ENCODE results near the gene LKAAEAR1. TPM values are rescaled to one million over a fixed set of nuclear protein-coding genes. Genes with fewer than 3 reads are reported as not detected.

The LKAAEAR1 gene
- total RNA-seq, 2 experiments from 2014 or later: not detected

DNA sequence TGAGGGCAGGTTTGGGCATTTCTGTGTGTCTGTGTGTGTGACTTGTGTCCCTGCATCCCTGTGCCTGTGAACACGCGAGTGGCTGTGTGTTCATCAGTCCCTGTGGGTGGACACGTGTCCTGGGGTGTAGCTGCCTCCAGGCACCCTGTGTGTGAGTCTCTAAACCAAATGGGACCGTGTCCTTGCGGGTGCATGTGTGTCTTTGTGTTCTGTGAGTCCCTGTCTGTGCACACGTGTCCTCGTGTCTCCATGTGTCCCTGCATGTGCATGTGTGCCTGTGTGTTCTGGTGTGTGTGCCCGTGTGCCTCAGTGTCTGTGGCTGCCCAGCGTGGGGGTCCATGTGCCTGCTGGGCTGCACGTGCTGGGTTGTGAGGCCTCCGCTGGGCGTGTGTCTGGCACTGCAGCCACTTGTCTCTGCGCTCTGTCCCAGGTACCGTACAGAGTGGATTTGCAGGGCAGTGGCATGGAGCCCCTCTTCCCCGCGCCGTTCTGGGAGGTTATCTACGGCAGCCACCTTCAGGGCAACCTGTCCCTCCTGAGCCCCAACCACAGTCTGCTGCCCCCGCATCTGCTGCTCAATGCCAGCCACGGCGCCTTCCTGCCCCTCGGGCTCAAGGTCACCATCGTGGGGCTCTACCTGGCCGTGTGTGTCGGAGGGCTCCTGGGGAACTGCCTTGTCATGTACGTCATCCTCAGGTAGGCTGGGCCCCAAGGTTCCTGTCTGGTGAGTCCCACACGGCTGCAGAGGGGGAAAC lies 8.2 kb upstream of the LKAAEAR1 start:
- POLR2A ChIA-PET: no interaction called here
- CTCF ChIA-PET (ENCODE audit: unreplicated experiment): no interaction called here

GRCh38 chr20:64091770-64092169 lies 7.6 kb upstream of the LKAAEAR1 start:
- no peak overlapping the region for H2AFZ ChIP-seq (ENCODE audit: low read length)
- no TSS peak for BruUV-seq (replicated peaks)
- ChIA-PET POLR2A (no interaction called here), CTCF (ENCODE audit: unreplicated experiment) (interaction anchor here (0.5 kb wide), 1 partner anchor 22 kb away, joined by 3 read pairs; no protein-coding TSS in a partner anchor)
- no peaks in the 10 kb centered on the region for H3K9me3 ChIP-seq (ENCODE audit: low read length)
- H3K4me1 ChIP-seq (ENCODE audit: insufficient read depth, low read length, poor library complexity, severe bottlenecking): peaks cover 4% of the 10 kb centered on the region
- intact Hi-C loops (cut with micrococcal nuclease; ENCODE audit: unreplicated experiment): no loop called here
- no peaks in the 10 kb centered on the region for H3K36me3 ChIP-seq (ENCODE audit: insufficient read depth, low read length)
- DNase-seq (ENCODE audit: low spot score): no peak
- no peaks in the 10 kb centered on the region for H3K9me2 ChIP-seq (ENCODE audit: insufficient read depth, low read length)
- TF ChIP-seq EZH2phosphoT487 (IDR thresholded peaks at IDR 0.05; ENCODE audit: borderline replicate concordance, low read depth, low read length) (no peak), CTCF (conservative IDR thresholded peaks at IDR 0.05; ENCODE audit: low read length) (no peak)
- H4K20me1 ChIP-seq (ENCODE audit: insufficient read depth, low read length): no peaks in the 10 kb centered on the region
- no peak overlapping the region for H3K4me3 ChIP-seq (ENCODE audit: low read depth, low read length, poor library complexity, severe bottlenecking)
- H3K27ac ChIP-seq (ENCODE audit: low read depth, low read length, poor library complexity, severe bottlenecking): no peak overlapping the region
- no peaks in the 10 kb centered on the region for H3K79me2 ChIP-seq (ENCODE audit: insufficient read depth, low read depth, low read length)
- no peak overlapping the region for H3K4me2 ChIP-seq (ENCODE audit: low read length)

More for the DNA sequence above, 8.2 kb upstream of the LKAAEAR1 start:
- no peak overlapping the region for H3K4me2 ChIP-seq (ENCODE audit: low read length)
- no peak overlapping the region for H3K27ac ChIP-seq (ENCODE audit: low read depth, low read length, poor library complexity, severe bottlenecking)
- H2AFZ ChIP-seq (ENCODE audit: low read length): no peak overlapping the region
- no peaks in the 10 kb centered on the region for H4K20me1 ChIP-seq (ENCODE audit: insufficient read depth, low read length)
- TF ChIP-seq CTCF (conservative IDR thresholded peaks at IDR 0.05; ENCODE audit: low read length) (no peak), EZH2phosphoT487 (IDR thresholded peaks at IDR 0.05; ENCODE audit: borderline replicate concordance, low read depth, low read length) (no peak)
- BruUV-seq (replicated peaks): no TSS peak
- no peaks in the 10 kb centered on the region for H3K36me3 ChIP-seq (ENCODE audit: insufficient read depth, low read length)
- intact Hi-C loops (cut with micrococcal nuclease; ENCODE audit: unreplicated experiment): no loop called here
- H3K4me1 ChIP-seq (ENCODE audit: insufficient read depth, low read length, poor library complexity, severe bottlenecking): peaks cover 4% of the 10 kb centered on the region
- H3K9me2 ChIP-seq (ENCODE audit: insufficient read depth, low read length): no peaks in the 10 kb centered on the region
- no peaks in the 10 kb centered on the region for H3K9me3 ChIP-seq (ENCODE audit: low read length)
- H3K79me2 ChIP-seq (ENCODE audit: insufficient read depth, low read depth, low read length): no peaks in the 10 kb centered on the region
- DNase-seq (ENCODE audit: low spot score): no peak
- H3K4me3 ChIP-seq (ENCODE audit: low read depth, low read length, poor library complexity, severe bottlenecking): no peak overlapping the region

DNA sequence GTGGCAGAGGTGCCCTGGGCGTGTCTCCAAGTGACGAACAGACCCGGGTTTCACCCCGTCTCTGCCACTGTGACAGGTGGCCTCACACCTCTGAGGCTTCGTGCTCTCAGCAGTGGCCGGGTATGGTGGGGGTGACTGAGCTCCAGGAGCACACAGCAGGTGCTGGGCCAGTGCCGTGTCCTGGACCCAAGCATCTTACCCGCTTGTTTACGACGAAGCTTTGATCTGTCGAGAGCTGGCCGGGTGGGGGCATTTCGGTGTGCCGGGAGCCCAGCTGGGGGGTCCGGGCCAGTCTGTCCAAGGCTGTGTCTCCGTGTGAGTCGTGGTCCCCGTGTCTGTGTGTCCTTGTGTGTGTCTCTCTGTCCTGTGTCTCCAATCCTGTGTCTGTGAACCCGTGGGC lies 7.1 kb upstream of the LKAAEAR1 start:
- BruUV-seq (replicated peaks): no TSS peak
- intact Hi-C loops (cut with micrococcal nuclease; ENCODE audit: unreplicated experiment): no loop called here
- peaks cover 4% of the 10 kb centered on the region for H3K4me1 ChIP-seq (ENCODE audit: insufficient read depth, low read length, poor library complexity, severe bottlenecking)
- H3K9me3 ChIP-seq (ENCODE audit: low read length): no peaks in the 10 kb centered on the region
- H3K36me3 ChIP-seq (ENCODE audit: insufficient read depth, low read length): no peaks in the 10 kb centered on the region
- CTCF ChIA-PET (ENCODE audit: unreplicated experiment): interaction anchor here (0.5 kb wide), 1 partner anchor 22 kb away, joined by 3 read pairs; no protein-coding TSS in a partner anchor
- H3K4me2 ChIP-seq (ENCODE audit: low read length): no peak overlapping the region
- no peak for TF ChIP-seq EZH2phosphoT487 (IDR thresholded peaks at IDR 0.05; ENCODE audit: borderline replicate concordance, low read depth, low read length)
- no peak for TF ChIP-seq CTCF (conservative IDR thresholded peaks at IDR 0.05; ENCODE audit: low read length)
- H3K79me2 ChIP-seq (ENCODE audit: insufficient read depth, low read depth, low read length): no peaks in the 10 kb centered on the region
- POLR2A ChIA-PET: interaction anchor here (0.5 kb wide), 1 partner anchor 98 kb away, joined by 3 read pairs; no protein-coding TSS in a partner anchor
- no peaks in the 10 kb centered on the region for H3K9me2 ChIP-seq (ENCODE audit: insufficient read depth, low read length)
- H3K27ac ChIP-seq (ENCODE audit: low read depth, low read length, poor library complexity, severe bottlenecking): no peak overlapping the region
- no peak overlapping the region for H3K4me3 ChIP-seq (ENCODE audit: low read depth, low read length, poor library complexity, severe bottlenecking)
- no peak for DNase-seq (ENCODE audit: low spot score)
- H4K20me1 ChIP-seq (ENCODE audit: insufficient read depth, low read length): no peaks in the 10 kb centered on the region
- no peak overlapping the region for H2AFZ ChIP-seq (ENCODE audit: low read length)

All from OCI-LY7 (cell line).